GM12873 (cell line): ENCODE results near the gene SDR39U1.

Experiments
- CTCF ChIP-seq: IDR thresholded peaks from 2 replicates; pipeline ENCODE4 v1.5.1; 2012; ENCODE audit warnings: low read depth, mild to moderate bottlenecking, moderate library complexity, low read length, control low read depth; ENCODE audit not compliant: insufficient read depth; ENCODE audit errors: missing control alignments

The SDR39U1 gene

GRCh38 chr14:24414732-24415420 is 27.7 kb downstream of the SDR39U1 start:
- TF ChIP-seq CTCF, result no peak

DNA sequence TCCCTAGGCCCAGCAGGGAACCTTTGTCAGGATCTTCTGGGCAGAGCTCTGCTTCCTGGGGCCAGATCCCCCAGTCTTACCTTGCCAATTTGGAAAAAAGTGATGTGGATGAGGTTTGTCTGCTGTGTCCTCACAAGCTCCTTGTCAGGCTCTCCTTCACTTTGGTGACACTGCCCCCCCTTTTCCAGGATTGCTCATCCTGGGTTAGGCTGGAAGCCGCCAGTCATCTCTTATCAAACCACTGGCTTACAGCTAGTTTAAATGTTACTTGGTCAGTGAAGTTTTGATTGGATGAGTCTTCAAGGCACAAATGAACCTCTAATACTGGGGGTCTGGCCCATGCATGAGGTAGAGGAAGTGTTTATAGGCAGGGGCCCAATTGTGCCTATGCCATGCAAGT is 28.5 kb downstream of the SDR39U1 start:
- no peak for TF ChIP-seq CTCF

DNA sequence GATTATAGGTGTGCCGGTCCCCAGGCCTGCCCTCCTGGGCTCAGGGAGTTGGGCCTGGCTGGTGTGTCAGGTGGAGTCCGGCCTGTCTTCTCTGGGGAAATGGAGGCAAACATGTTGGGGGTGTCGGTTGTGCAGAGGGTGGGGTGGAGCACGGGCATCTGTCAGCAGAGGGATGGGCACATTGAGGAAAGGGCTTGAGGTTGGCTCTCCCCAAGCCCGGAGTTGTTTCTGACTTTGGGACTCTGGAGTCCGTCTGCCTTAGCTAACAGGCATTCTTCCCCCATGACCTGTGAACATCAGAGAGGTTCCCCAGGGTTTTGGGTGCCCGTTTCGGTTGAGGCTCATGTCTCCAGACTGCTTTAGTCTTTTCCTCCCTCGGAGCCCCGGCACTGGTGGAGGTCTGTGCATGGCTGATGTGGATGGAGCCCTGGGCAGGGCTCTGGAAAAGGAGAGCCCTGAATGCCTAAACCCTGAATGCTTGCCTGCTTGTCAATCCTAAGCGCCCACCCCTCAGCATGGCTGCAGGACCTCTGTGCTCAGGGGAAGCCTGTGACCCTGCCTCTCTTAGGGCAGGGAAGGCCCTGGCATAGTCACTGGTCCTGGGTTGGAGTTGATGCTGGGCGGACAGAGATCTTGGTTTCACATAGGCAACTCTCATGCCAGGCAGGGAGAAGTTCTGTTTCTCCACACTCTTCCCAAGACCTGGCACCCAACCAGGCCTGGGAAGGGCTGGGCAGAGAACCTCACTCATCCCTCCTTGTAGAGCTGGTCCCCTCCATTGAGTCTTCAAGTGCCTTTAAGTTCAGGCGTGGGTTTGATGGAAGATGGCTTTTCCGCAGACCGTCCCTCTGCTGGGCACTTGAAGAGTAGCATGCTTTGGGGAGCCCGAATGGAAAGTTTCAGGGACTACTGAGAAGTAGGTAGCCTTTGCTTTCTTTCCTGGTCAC is 30.9 kb downstream of the SDR39U1 start:
- TF ChIP-seq CTCF, result peak; percentile 83

DNA sequence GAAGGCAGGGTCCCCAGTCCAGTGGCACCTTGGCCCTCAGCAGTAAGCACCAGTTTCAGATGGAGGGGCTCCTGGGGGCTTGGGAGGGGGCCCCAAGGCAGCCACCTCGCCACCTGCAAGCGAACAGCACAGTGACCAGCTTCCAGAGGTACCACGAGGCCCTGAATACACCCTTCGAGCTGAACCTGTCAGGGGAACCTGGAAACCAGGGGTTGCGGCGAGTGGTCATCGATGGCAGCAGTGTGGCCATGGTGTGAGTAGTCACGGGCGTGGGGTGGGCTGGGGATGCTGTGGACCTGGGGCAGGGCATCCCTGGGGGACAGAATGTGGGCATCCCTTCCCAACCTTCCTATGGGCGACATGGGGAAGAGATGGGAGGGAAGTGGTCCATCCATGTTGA is 32.6 kb downstream of the SDR39U1 start:
- TF ChIP-seq CTCF, result no peak

- no peak for TF ChIP-seq CTCF
Observed at GRCh38 chr14:24409192-24409591, 33.4 kb downstream of the SDR39U1 start.

- no peak for TF ChIP-seq CTCF
Observed at GRCh38 chr14:24408764-24409163, 33.8 kb downstream of the SDR39U1 start.

- no peak for TF ChIP-seq CTCF
Observed at GRCh38 chr14:24407608-24408325, 34.8 kb downstream of the SDR39U1 start.
